ENCODE data around the gene EDDM13.

Gene EDDM13

DNA sequence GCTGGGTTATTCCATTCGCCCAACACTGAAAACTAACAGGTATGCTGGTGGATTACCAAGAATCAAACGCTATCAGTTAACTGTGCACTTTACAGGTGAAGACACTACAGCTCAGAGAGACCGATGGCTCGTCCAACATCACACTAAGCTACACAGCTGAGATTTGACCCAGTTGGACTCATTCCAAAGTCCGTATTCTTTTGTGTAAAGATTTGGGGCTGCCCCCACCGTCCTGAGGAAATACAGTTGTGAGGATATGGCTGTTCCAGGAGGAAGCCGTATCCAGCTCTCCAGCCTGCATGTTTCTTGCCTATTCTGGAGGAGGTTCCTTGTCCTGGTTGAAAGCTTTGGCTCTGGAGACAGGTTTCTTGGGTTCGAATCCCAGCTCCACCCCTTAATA is 37.9 kb downstream of the EDDM13 start:
- TF ChIP-seq GATA2 (IDR thresholded peaks at IDR 0.05; ENCODE audit: low read depth, low read length), result no peak
- TF ChIP-seq GATA3 (IDR thresholded peaks at IDR 0.05; ENCODE audit: low read depth, low read length), result no peak

DNA sequence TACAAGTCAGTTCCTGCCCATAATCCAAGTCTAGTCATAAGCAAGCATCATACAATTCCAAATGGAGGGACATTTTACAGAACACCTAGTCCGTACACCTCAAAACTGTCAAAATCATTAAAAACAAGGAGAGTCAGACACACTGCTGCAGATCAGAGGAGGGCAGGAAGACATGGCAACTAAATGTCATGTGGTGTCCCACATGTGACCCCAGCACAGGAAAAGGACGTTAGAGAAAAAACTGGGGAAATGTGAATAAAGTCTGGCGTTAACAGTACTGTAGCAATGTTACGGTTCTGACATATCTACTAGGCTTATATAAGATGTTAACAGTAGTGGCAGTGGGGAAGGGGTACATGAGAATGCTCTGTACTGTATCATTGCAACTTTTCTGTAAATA is 39.8 kb downstream of the EDDM13 start:
- TF ChIP-seq GATA3 (IDR thresholded peaks at IDR 0.05; ENCODE audit: low read depth, low read length) (no peak), GATA2 (IDR thresholded peaks at IDR 0.05; ENCODE audit: low read depth, low read length) (no peak)

DNA sequence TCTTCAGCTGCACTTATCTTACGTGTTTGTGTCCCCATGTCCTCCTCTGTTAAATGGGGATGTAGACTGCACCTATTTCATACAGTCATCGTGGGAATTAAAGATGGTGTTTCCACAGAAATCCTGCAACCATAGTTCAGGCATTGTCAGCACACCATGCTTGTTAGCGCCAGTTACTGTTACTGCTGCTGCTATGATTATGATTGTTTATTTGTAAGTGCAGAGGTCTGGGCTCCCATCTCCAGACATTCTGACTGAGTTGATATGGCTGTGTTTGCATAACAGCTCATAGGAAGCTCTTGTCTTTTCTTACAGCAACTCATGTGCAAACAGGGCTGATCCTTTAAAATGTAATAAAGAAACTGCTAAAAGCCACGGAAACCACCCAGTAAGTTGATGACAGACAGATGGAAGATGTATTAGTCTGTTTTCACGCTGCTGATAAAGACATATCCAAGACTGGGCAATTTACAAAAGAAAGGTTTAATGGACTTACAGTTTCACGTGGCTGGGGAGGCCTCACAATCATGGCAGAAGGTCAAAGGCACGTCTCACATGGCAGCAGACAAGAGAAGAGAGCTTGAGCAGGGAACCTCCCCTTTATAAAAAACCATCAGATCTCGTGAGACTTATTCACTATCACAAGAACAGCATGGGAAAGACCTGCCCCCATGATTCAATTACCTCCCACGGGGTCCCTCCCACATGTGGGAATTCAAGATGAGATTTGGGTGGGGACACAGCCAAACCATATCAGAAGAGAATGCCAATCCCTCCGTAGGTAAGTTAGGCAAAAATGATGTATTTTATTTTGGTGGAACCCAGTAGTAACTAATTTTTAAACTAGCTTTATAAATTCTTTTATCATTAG is 40.5 kb downstream of the EDDM13 start:
- TF ChIP-seq GATA2 (IDR thresholded peaks at IDR 0.05; ENCODE audit: low read depth, low read length) (no peak), GATA3 (IDR thresholded peaks at IDR 0.05; ENCODE audit: low read depth, low read length) (no peak)

DNA sequence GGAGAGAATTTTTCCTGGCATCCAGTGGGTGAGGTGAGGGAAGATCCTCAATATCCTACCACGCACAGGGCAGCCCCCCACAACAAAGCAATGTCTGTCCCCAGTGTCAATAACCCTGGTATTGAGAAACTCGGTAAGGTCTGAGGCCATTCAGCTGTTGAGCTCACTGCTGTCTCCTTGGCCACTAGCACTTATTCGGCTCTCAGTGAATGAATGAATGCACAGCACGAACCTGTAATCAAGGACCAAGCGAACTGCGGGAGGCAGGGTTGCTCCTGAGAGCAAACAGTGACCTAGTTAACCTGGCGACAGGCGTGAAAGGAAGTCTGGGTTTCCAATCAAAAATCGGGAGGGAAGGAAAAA is 41.5 kb downstream of the EDDM13 start:
- TF ChIP-seq GATA2 (IDR thresholded peaks at IDR 0.05; ENCODE audit: low read depth, low read length) (no peak), GATA3 (IDR thresholded peaks at IDR 0.05; ENCODE audit: low read depth, low read length) (no peak)

DNA sequence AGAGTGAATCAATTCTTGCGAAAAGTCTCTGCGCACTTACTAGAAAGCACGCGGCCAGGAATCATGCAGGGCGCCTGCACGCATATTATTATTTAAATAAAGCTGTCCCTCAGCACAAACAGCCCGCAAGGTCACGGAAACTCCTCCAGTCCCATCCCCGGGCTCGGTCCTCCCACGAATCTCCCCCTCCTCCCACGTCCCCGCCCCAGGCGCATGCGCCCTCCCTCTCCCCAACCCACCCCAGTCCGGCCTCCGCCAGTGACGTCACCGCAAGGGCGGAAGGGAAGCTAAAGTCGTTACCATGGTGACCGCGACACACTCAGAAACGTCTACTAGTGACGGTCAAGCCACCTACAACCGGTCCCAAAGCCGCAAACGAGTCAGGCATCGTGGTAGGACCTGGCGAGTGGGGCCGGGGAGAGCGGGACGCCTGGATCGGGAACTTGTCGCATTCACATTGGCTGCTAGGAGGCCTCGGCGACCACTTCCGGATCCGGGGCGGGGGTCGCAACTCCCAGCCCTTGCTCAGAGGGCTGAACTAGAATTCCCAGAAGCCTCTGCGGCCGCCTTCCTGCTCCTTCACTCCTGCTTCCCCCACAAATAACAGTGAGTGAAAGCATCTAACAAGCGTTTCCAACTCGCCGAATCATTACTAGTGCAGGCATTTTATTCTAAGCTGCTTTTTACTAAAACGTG is 42.0 kb downstream of the EDDM13 start, which contains the start of gene ZSCAN5A:
ZSCAN5A (minus strand) TSS at position 459 of the 696 bp plus-strand sequence. CDS start 89,793 bp downstream, outside the sequence.
- no peak for TF ChIP-seq GATA3 (IDR thresholded peaks at IDR 0.05; ENCODE audit: low read depth, low read length)
- TF ChIP-seq GATA2 (IDR thresholded peaks at IDR 0.05; ENCODE audit: low read depth, low read length), result no peak

DNA sequence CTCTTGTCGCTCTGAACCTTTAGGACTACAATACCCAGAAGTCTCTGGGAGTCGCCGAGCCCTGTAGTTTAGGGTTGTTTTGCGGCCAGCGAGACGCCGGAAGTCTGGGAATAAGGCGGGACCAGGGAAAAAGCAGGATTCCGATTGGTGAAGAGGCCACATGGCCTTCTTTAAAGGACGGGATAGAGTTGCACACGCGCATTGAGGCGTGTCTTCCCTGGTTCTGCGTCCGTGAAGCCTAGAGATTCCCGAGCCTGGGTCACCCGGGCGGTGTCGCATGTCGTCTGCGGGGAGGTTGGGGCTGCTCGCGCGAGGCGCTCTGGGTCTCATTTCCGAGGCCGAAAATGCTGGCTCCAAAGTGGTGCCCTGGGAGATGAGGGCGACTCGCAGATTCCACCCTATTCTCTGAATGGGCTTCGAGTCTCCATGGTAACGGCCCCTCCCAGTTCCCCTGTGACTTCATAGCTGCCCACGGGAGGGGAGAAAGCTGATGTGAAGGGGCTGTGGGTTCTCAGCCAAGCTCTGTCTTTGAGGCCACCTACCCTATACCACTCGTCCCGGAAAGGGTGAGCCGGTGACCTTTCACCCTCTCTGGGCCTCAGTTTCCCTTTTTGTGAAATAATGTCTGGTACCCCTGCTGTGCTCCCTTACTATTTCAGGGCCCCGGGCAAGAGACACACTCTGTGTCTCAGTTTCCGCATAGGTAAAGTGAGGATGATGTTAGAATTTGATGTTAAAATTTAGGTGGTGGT is 42.7 kb downstream of the EDDM13 start:
- TF ChIP-seq GATA3 (IDR thresholded peaks at IDR 0.05; ENCODE audit: low read depth, low read length) (no peak), GATA2 (IDR thresholded peaks at IDR 0.05; ENCODE audit: low read depth, low read length) (no peak)

DNA sequence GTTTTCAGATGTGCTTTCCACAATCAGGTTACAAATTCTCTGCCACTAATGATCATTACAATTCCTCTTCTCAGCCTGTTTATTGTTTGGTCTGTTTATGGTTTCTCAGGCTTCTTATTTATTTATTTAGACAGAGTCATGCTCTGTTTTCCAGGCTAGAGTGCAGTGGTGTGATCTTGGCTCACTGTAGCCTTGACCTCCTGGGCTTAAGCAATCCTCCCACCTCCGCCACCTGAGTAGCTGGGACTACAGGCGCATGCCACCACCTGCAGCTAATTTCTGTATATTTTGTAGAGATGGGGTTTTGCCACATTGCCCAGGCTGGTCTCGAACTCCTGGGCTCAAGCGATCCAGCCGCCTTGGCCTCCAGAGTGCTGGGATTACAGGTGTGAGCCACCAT is 44.2 kb downstream of the EDDM13 start:
- TF ChIP-seq GATA2 (IDR thresholded peaks at IDR 0.05; ENCODE audit: low read depth, low read length) (no peak), GATA3 (IDR thresholded peaks at IDR 0.05; ENCODE audit: low read depth, low read length) (no peak)

DNA sequence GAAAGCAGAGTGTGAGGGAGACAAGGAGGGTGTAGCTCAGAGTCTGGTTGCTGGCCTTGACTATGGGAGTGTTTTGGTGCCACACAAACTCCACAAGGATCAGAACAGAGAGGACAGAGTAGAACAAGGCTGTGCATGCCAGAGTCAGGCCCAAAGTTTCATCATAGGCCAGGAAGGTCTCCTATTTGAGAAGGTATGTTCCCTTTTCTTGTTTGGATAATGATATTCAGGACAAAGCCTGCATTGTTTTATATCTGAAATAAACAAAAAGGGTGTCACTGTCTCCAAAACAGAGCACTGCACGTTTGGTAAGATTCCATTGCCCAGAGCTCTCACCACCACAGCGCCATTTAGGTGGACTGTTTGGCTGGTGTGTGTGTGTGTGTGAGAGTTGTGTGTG is 45.2 kb downstream of the EDDM13 start:
- TF ChIP-seq GATA3 (IDR thresholded peaks at IDR 0.05; ENCODE audit: low read depth, low read length) (no peak), GATA2 (IDR thresholded peaks at IDR 0.05; ENCODE audit: low read depth, low read length) (no peak)

DNA sequence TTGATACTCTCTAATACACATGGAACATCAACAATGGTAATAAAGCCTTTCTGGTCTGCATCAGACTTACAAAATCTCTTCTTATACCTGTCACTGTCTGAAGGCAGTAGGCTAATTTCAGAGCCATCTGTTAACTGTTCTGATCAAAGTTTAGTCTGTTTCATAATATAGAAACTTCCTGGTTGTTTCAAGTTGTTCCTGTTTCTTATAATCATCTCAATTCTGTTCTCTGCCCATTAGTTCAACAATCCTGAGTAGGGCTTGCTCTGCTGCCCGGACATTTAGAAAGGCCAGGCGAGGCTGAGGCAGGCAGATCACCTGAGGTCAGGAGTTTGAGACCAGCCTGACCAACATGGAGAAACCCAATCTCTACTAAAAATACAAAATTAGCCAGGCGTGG is 47.4 kb downstream of the EDDM13 start:
- no peak for TF ChIP-seq GATA2 (IDR thresholded peaks at IDR 0.05; ENCODE audit: low read depth, low read length)
- TF ChIP-seq GATA3 (IDR thresholded peaks at IDR 0.05; ENCODE audit: low read depth, low read length), result no peak

DNA sequence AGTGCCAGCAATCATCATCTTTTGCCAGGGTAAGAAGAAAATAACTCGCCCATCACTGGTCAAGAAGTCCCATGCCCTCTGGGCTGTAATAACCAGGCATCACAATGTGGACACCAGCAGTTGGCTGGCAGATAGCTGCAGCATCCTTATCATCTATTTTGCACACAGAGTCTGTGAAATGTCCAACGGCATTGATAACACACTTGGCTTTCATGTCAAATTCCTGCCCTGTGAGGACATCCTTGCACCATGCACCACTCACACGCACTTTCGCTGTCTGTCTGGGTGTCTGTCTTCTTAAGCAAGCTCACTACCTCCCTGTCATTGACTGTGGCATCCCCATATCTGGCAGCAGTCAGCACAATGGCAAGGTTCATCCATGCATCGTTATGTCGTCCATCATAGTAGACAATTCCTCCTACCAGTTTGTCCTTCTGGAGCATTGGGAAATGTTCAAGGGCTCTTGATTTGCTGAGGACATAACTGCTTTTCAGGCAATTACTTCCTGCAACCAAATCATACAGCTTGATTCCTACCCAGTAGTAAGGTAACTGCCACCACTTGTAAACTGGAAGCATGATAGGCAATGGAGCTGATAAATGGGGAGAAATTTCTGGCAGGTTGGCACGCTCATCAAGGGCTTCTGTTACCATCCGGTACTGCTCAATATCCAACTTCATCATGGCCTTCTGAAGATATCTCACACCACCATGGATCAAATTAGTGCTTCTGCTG is 48.9 kb downstream of the EDDM13 start:
- TF ChIP-seq GATA3 (IDR thresholded peaks at IDR 0.05; ENCODE audit: low read depth, low read length) (no peak), GATA2 (IDR thresholded peaks at IDR 0.05; ENCODE audit: low read depth, low read length) (no peak; the same call in 1 of the 2 replicates)

DNA sequence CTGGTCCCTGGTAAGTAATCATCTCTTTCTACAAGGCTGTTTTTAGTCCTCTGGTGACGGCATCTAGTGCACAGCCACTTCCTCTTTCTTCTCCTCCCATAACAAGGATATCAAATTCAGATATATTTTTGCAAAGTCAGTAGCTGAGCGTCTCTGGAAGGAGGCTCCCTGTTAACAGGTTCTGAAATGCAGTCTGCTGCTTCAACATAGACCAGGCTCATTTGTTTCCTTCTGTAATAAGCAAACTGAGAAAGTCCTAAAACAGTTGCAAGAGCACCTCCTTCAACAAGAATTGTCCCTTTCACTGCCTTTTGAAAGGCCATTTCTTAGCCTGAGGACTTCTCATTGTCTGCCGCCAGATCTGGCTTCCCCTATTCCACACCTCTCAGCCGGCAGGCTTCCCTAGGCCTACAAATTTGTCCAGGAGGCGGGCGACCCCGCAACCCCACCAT is 49.5 kb downstream of the EDDM13 start:
- TF ChIP-seq GATA2 (IDR thresholded peaks at IDR 0.05; ENCODE audit: low read depth, low read length), result no peak
- no peak for TF ChIP-seq GATA3 (IDR thresholded peaks at IDR 0.05; ENCODE audit: low read depth, low read length)

DNA sequence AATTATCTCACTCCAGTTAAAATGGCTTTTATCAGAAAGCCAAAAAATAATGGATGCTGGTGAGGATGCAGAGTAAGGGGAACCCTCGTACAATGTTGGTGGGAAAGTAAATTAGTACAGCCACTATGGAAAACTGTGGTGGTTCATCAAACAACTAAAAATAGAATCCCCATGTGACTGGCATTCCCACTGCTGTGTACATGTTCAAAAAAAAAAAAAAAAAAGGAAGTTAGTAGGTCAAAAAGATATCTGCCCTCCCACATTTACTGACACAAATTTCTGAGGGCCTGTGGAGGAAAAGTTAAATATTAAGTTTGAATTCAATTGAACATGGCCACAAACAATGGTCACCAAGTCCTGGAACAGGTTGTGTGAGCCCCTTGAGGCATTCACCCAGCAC is 51.9 kb downstream of the EDDM13 start:
- TF ChIP-seq GATA2 (IDR thresholded peaks at IDR 0.05; ENCODE audit: low read depth, low read length) (no peak), GATA3 (IDR thresholded peaks at IDR 0.05; ENCODE audit: low read depth, low read length) (no peak)

DNA sequence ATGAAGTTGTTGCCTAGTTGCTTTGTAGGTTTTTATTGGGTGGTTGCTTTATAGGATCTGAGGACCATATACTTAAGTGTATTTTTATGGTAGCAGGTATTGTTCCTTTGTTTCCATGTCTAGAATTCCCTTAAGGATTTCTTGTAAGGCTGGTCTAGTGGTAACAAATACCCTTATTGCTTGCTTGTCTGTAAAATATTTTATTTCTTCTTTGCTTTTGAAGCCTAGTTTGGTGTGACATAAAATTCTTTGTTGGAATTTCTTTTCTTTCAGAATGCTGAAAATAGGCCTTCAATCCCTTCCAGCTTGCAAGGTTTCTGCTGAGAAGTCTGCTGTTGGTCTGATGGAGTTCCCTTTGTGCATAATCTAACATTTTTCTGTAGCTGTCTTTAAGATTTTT is 60.1 kb downstream of the EDDM13 start:
- no peak for TF ChIP-seq GATA2 (IDR thresholded peaks at IDR 0.05; ENCODE audit: low read depth, low read length)
- no peak for TF ChIP-seq GATA3 (IDR thresholded peaks at IDR 0.05; ENCODE audit: low read depth, low read length)
